IMR-90 (cell line): Measurements from ENCODE around the gene ACSM6.

Source experiments
- BHLHE40 ChIP-seq: fragments of 150-350 bp; IDR thresholded peaks from 2 replicates; pipeline ENCODE4 v1.6.1; 2016; ENCODE audit warnings: mild to moderate bottlenecking, low read depth, low read length
- FOS ChIP-seq: fragments of 150-350 bp; IDR thresholded peaks from 2 replicates; pipeline ENCODE4 v1.6.1; 2016; ENCODE audit warnings: low read depth, low read length
- MAZ ChIP-seq: IDR thresholded peaks from 2 replicates; pipeline ENCODE4 v1.6.1; 2012; ENCODE audit warnings: low read depth, mild to moderate bottlenecking, low read length, improper control_type of control experiment, moderate library complexity, borderline replicate concordance
- POLR2A ChIP-seq: IDR thresholded peaks from 2 replicates; pipeline ENCODE4 v1.6.1; 2012; ENCODE audit warnings: mild to moderate bottlenecking, low read depth, low read length
- RAD21 ChIP-seq: IDR thresholded peaks from 2 replicates; pipeline ENCODE4 v1.6.1; 2012; ENCODE audit warnings: low read length, improper control_type of control experiment
- RCOR1 ChIP-seq: IDR thresholded peaks from 2 replicates; pipeline ENCODE4 v1.6.1; 2012; ENCODE audit warnings: mild to moderate bottlenecking, low read length, improper control_type of control experiment; ENCODE audit not compliant: insufficient replicate concordance
- RFX5 ChIP-seq: IDR thresholded peaks from 2 replicates; pipeline ENCODE4 v1.8.0; 2012; ENCODE audit warnings: low read depth, mild to moderate bottlenecking, low read length, moderate library complexity
- SMC3 ChIP-seq: fragments of 150-350 bp; IDR thresholded peaks from 2 replicates; pipeline ENCODE4 v1.6.1; 2016; ENCODE audit warnings: low read depth, mild to moderate bottlenecking, antibody characterized with exemption, low read length, moderate library complexity
- TF ChIP-seq, protein P1 (sequence below): conservative IDR thresholded peaks from 2 replicates; pipeline ENCODE4 v1.5.1; 2012; ENCODE audit warnings: mild to moderate bottlenecking, low read depth, low read length, improper control_type of control experiment

DNA sequence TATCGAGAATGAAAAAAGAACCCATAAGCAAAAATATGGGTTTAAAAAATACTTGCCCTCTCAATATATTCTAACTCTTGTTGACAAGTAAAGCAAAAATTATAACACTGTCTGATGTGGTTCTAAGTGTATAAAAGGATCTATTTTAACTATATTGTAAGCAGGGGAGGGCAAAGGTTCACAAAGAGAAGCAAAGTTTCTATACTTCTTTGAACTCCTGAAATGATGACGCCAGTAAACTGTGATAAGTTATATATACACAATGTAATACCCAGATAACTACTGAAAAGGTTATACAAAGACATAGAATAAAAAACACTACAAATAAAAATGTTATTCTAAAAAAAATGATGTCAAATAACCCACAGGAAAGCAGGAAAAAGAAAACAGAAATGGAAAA is 59.6 kb downstream of the ACSM6 start:
- TF ChIP-seq, protein P1, sequence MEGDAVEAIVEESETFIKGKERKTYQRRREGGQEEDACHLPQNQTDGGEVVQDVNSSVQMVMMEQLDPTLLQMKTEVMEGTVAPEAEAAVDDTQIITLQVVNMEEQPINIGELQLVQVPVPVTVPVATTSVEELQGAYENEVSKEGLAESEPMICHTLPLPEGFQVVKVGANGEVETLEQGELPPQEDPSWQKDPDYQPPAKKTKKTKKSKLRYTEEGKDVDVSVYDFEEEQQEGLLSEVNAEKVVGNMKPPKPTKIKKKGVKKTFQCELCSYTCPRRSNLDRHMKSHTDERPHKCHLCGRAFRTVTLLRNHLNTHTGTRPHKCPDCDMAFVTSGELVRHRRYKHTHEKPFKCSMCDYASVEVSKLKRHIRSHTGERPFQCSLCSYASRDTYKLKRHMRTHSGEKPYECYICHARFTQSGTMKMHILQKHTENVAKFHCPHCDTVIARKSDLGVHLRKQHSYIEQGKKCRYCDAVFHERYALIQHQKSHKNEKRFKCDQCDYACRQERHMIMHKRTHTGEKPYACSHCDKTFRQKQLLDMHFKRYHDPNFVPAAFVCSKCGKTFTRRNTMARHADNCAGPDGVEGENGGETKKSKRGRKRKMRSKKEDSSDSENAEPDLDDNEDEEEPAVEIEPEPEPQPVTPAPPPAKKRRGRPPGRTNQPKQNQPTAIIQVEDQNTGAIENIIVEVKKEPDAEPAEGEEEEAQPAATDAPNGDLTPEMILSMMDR: no peak
- no peak for TF ChIP-seq MAZ
- no peak for TF ChIP-seq POLR2A
- no peak for TF ChIP-seq RAD21
- TF ChIP-seq FOS: no peak
- no peak for TF ChIP-seq SMC3
- TF ChIP-seq RCOR1: no peak
- TF ChIP-seq RFX5: no peak
- no peak for TF ChIP-seq BHLHE40
